COLO668 (cell line): ENCODE data around the gene PSAP.

ENCODE experiments used
- DNase-seq: peaks from one replicate; lab custom pipeline; 2025; ENCODE audit not compliant: unreplicated experiment; lab: John Stamatoyannopoulos, UW

Gene PSAP

GRCh38 chr10:71769279-71769823 lies 81.7 kb downstream of the PSAP start:
- DNase-seq, result no peak

- DNase-seq, result no peak
Measured at GRCh38 chr10:71767420-71768035, 83.5 kb downstream of the PSAP start.

DNA sequence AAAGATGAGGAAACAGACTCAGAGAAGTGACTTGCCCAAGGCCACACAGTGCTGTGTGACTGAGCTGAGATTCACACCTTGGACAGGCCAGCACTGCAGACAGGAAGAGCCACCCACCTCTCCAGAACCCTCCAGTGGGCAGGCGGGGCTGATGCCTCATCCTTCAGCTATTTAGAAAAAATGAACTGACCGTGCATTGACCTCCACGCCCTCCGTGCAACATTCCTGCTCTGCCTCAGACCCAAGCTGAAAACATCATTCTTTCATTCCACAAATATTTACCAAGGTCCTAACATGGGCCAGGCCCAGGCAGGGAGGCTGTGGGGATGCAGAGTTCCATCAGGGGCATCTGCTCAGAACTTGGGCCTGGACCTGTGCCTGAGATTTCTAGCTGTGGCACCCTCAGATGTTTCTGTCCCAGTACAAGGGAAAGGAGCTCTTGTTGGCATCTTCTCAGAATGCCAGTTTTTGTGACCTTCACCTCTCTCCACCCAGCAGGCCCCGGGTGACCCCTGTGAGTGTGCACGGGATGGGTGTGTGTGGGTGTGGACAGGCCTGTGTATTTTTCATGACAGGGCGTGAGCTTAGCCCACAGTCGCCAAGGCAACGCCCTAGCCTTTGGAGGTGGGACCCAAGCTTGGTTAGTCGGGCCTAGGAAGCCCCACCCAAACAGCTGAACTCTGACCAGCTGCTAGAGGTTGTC lies 84.2 kb downstream of the PSAP start:
- peak; percentile 4 for DNase-seq
